Activated T-helper 1 cell treated with Interleukin-2 at 50 U/mL for 16 hours (primary cell): ENCODE data around the gene PAQR9.

Experiments used
- DNase-seq: peaks from one replicate; pipeline ENCODE4 v3.0.0-alpha.2; 2020; ENCODE audit warnings: low read depth

PAQR9 gene

GRCh38 chr3:142982038-142982773 lies 18.7 kb upstream of the PAQR9 start:
- no peak for DNase-seq

- no peak for DNase-seq
These were observed 17.6 kb upstream of the PAQR9 start for GRCh38 chr3:142981108-142981507.

- DNase-seq, result no peak
These were observed 13.9 kb upstream of the PAQR9 start for GRCh38 chr3:142977399-142977728.

GRCh38 chr3:142976621-142977398 lies 13.3 kb upstream of the PAQR9 start:
- DNase-seq, result no peak

GRCh38 chr3:142975316-142975995 lies 12.0 kb upstream of the PAQR9 start:
- no peak for DNase-seq

- DNase-seq, result no peak
These were observed 9.9 kb upstream of the PAQR9 start for GRCh38 chr3:142973217-142974009.

GRCh38 chr3:142972092-142972753 lies 8.7 kb upstream of the PAQR9 start:
- DNase-seq, result no peak

GRCh38 chr3:142971431-142971830 lies 8.0 kb upstream of the PAQR9 start:
- no peak for DNase-seq

GRCh38 chr3:142968319-142969025 lies 5.0 kb upstream of the PAQR9 start:
- DNase-seq, result no peak

- DNase-seq, result no peak
These were observed 3.3 kb upstream of the PAQR9 start for GRCh38 chr3:142966808-142967207.

GRCh38 chr3:142965581-142965980 lies 2.1 kb upstream of the PAQR9 start:
- DNase-seq, result no peak

GRCh38 chr3:142963234-142963515 lies 299 bp downstream of the PAQR9 start:
- DNase-seq, result no peak

GRCh38 chr3:142962520-142963233 lies 797 bp downstream of the PAQR9 start:
- no peak for DNase-seq

- no peak for DNase-seq
These were observed 1.3 kb downstream of the PAQR9 start for GRCh38 chr3:142962175-142962519.

- DNase-seq, result no peak
These were observed 1.9 kb downstream of the PAQR9 start for GRCh38 chr3:142961539-142961938.

GRCh38 chr3:142960322-142960850 lies 3.1 kb downstream of the PAQR9 start:
- no peak for DNase-seq

- no peak for DNase-seq
These were observed 4.8 kb downstream of the PAQR9 start for GRCh38 chr3:142958707-142959106.

- DNase-seq, result no peak
These were observed 10.0 kb downstream of the PAQR9 start for GRCh38 chr3:142953443-142953842.

GRCh38 chr3:142952272-142953193 lies 10.9 kb downstream of the PAQR9 start:
- DNase-seq, result no peak
